ENCODE measurements around the gene PTPN23. TPM values are rescaled to one million over a fixed set of nuclear protein-coding genes. Genes with fewer than 3 reads are reported as not detected.

The PTPN23 gene
- total and polyA plus RNA-seq, 2 experiments from 2014 or later, result 14.3 to 48.8 TPM

- Histone ChIP-seq H4K20me1 (replicated peaks; ENCODE audit: insufficient read depth) (peaks cover 11% of the 10 kb centered on the region), H3K27ac (ENCODE audit: low read depth) (peak overlapping the region; percentile 66; the same call in 1 of the 2 replicates), H3K36me3 (ENCODE audit: insufficient read depth) (no peaks in the 10 kb centered on the region), H2AFZ (no peak overlapping the region), H3K4me2 (no peak overlapping the region), H3K9me2 (ENCODE audit: insufficient read depth) (no peaks in the 10 kb centered on the region), H3K27me3 (ENCODE audit: insufficient read depth) (no peaks in the 10 kb centered on the region), H3K4me3 (no peak overlapping the region), H3F3A (replicated peaks; ENCODE audit: low read depth) (no peaks in the 10 kb centered on the region), H3K4me1 (ENCODE audit: insufficient read depth) (no peaks in the 10 kb centered on the region; the same call in 1 of the 2 replicates), H3K79me2 (replicated peaks; ENCODE audit: insufficient read depth) (no peaks in the 10 kb centered on the region)
- H3K4me3 Mint-ChIP-seq, result no peak overlapping the region
- H3K4me1 Mint-ChIP-seq, result peaks cover 5% of the 10 kb centered on the region; the same call in 2 of the 3 replicates
- peaks cover 49% of the 10 kb centered on the region for H3K36me3 Mint-ChIP-seq (ENCODE audit: low read depth)
- DNase-seq (ENCODE audit: low spot score) (no peak), ATAC-seq (peak; percentile 95)
- TF ChIP-seq REST (IDR thresholded peaks at IDR 0.05; ENCODE audit: unreplicated experiment) (no peak), ZNF331 (CRISPR knock-in tag; IDR thresholded peaks at IDR 0.05; ENCODE audit: low read depth) (no peak), CTCF (conservative IDR thresholded peaks at IDR 0.05; ENCODE audit: low read depth in 2 of 2) (no peak), EZH2 (IDR thresholded peaks at IDR 0.05; ENCODE audit: low read depth, unreplicated experiment) (no peak), ZNF462 (CRISPR knock-in tag; IDR thresholded peaks at IDR 0.05) (no peak)
- no peak overlapping the region for H3K27ac Mint-ChIP-seq
- H3K27me3 Mint-ChIP-seq (ENCODE audit: insufficient read depth, low read depth, poor library complexity), result no peaks in the 10 kb centered on the region
- no peaks in the 10 kb centered on the region; the same call in 2 of the 3 replicates for H3K9me3 Mint-ChIP-seq
Observed at GRCh38 chr3:47432673-47433072, 51.9 kb downstream of the PTPN23 start.

Measured in GM23338 (cell line).